DMS114 treated with DMSO at 0.1 percent for 48 hours (cell line): ENCODE results near the gene OVOL1.
A peak's percentile ranks its signal among the peaks of the same experiment; 100 is the strongest.
"Not testable (repeated sequence)": the region's sequence is repeated elsewhere in the genome, so short reads cannot be mapped to it uniquely, and the experiment has no call there.

ENCODE experiments used
- DNase-seq: peaks from one replicate; lab custom pipeline; 2025; ENCODE audit not compliant: unreplicated experiment; lab: John Stamatoyannopoulos, UW

OVOL1 gene

DNA sequence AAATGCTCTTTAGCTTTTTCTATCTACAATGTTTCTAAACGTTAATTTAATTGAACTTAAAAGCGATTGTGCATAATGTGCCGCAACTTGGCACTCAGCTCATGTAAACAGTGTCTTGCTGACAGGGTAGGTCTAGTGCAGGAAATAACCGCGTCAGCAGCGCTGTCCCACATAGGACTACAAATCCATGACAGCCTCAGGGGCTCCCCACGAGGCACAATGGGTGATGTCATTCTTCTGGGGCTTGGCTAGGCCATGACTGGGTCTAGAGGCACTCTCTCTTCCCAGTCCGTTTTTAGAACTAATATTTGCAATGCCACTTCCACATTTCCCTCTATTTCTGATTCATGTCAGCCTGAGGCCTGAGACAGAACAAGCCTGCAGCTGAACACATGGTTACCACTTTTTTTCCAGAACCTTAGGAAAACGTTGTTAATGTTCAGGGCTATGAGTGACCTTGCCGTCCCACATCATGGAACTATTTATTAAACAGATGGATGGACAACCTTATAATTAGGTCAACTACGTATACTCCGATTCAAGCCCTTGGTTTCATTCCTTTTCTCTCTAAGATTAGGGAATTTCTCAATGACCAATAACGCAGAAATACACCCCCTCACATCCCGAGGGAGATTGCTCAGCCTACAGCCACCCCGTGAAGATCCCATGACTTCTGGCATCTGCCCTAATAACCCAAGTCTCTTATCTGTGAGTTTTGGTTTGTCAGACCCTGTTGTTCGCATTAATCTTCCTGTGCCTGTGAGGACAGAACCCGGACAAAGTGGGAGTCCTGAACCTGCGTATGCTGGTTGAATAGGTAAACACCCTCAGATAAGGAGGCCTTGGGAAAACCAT, 27.5 kb downstream of the OVOL1 start:
- no peak for DNase-seq

DNA sequence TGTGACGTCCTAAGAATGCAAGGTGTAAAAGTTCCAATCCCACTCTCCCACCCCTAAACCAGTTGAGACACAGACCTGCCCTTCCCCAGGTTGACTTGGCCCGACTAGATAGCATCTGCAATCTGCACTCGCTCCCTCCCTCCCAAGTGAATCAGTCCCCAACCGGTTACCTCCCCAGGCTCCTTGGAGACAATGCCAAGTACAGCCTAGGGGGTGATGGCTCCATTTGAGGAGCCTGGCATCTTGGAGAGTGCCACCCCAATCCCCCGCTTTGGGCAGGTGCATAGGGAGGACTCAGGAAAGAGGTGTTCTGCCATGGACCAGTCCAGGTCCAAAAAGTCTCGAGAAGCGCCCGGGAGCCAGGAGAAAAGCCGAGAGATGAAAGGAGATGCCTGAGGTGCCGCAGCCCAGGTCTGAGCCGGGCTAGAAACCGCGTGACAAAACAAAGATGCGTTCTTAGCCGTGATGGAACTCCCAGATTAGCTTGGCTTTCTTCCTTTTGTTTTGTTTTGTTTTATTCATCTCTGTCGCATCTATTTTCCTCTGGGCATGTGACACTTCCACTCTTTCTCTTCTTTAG, 28.2 kb downstream of the OVOL1 start:
- no peak for DNase-seq

DNA sequence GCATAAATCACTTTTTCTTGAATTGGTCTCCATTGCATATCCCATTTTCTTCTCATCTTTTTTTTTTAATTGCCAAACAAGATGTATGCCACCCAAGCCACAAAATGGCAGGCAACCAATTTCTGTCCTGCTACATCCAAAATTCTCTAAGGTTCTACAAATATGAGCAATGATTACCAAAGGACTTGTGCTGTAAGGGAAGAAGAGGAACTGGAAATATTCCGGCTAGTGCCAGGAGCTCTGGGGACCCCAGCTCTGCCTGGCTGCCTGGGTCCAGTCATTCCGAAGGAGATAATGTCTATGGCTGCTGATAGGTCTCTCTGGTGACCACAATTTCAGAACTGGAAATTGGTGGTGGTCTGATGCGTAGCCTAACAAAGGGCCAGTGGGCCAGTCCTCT, 29.8 kb downstream of the OVOL1 start:
- DNase-seq = no peak

DNA sequence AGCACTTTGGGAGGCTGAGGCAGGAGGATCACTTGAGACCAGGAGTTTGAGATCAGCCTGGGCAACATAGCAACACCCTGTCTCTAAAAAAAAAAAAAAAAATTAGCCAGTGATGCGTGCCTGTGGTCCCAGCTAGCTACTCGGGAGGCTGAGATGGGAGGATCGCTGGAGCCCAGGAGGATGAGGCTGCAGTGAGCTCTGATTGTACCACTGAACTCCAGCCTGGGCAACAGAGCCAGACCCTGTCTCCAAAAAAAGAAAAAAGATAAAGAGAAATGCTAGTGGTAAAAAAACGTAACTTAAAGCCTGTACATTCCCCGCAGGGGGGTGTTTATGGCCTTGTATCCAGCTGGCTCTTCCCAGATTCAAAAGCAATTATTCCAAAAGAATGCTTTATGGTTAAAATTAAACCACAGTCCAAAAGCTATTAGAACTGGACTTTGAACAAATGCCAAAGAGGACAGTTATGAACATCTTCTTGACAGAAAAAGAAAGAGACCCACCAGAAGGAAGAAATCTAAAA, 30.5 kb downstream of the OVOL1 start:
- no peak for DNase-seq

DNA sequence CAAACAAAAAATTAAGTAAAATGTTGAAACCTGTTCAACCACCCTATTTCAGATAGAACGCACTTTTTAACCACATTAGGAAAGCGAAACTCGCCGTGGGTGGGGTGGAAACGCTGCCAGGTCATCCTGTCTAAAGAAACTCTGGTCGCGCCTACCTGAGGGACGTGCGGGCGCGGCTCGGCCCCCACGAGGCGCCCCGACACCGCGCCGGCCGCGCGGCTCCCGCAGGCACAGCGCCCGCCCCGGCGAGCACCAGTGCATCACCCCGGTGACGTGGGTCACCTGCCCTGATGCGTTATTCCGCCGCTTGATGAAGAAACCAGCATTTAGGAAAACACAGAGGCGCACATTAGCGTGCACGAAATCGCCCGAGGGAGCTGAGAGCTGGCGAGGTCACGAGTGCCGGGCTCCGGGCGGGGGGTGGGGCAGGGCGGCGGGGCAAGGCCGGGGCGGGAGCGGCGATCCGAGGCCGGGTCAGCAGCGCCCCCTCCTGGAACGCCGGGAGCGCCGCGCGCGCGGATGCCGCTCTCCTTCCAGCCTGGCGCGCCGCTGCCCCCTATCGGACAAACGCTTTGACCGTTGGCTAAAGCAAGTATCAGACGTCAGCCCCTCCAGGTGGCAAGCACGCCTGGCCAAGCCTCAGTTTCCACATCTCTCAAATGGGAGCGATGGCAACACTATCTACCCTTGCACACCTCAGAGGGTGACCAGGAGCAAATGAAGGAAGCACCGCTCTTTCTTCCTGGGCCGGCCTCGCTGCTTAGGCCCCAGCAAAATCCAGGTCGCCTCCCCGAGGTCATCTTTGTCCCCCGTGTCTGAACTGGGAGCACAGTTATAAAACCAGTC, 31.2 kb downstream of the OVOL1 start:
- peak; percentile 76 for DNase-seq

DNA sequence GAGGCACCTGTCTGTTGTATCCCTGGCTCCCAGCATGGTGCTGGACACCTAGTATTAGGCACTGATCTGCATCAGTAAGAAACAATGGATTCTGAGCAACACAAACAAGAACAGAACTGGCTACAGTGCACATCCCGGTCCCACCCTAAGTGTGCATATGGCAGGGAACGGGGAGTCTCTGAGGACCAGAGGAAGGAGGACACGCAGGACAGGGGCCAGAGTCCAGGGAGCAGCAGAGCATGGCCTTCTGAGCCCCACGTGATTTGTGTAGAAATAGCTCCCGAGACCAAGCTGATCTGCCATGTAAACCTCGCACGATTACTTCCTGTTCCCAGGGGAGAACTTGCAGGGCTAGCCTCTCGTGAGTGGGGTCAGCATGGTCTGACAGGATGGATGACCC, 34.2 kb downstream of the OVOL1 start:
- no peak for DNase-seq

DNA sequence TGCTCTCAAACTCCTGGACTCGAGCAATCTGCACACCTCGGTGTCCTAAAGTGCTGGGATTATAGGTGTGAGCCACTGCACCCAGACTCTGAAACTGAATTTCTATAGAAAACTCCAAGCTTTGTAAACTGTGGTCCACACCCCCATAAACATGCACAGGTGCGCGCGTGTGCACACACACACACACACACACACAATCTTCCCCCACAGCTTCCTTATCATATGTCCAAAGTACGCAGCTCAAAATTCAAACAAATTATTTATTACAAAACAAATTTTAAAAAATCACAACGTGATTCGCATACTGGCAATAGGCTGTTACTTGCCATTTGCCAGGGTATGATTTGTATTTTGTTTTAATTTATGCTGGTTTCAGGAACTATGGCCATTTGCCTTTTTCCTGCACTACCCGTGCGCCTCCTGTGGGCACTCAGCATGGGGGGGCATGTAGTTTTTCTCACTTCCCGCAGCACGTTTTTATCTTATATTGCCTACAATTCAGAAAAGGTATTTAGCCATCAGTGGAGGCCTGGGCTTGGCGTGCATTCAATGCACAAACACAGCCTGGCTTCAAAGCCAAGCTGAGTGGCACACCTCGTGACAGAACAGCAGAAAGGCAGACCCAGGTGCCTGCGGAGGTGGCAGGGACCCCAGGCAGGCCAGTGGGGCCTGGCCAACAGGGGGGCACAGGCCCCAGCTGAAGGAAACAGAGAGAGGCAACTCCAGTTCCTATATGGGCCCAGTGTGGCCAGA, 36.1 kb downstream of the OVOL1 start:
- no peak for DNase-seq

DNA sequence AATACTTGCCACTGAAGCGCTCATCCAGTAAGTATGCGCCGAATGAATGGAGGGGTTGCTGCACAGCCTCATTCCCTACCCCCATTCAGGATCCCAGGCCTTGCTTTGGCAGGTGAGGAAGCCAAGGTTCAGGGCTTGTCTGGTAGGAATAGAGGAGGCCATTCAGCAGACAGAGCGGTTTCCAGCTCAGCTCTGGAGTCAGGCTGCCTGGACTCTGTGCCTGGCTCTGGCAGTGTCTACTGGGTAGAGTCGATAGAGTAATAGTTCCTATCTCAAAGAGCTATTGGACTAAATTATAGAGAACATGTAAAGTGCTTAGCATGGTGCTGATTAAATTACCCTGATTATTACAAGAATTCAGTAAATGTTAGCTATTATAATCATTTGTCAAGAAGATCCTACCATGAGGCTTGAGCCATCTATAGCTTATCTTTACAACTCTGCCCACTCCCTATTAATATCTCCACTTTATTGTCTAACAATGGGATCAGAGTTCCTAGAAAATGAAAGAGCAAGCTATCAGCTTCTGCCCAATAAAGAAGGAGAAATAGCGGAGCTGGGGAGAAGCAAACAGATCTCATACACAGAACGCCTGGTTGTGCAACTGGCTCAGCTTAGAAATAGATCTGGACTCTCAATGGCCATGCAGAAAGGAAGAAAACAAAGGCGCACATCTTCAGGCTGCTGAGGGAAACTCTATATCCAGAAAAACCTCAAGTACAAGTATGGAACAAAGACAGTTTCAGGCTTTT, 40.3 kb downstream of the OVOL1 start:
- no peak for DNase-seq

DNA sequence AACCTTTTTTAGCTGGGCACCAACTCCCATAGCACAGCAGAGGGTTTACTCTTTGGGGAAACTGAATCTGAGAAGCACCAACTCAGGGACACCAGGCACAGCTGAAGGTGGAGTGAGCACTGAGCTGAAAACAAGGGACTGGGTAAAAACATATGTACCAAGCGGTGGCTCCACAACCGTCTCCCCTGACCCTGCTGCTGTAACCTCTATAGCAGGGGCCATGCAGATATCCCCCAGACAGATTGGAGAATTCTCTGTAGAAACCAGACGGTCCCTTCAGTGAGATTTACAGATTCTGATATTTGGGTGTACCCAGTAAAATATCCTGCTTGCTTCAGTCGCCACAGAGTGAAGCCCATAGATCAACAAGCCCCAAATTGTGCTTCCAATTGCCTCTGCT, 42.6 kb downstream of the OVOL1 start:
- no peak for DNase-seq

DNA sequence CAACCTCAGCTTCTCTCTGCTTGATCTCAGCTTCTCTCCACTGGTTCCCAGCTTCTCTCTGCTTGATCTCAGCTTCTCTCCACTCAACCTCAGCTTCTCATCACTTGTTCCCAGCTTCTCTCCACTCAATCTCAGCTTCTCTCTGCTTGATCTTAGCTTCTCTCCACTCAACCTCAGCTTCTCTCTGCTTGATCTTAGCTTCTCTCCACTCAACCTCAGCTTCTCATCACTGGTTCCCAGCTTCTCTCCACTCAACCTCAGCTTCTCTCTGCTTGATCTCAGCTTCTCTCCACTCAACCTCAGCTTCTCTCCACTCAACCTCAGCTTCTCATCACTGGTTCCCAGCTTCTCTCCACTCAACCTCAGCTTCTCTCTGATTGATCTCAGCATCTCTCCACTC, 45.4 kb downstream of the OVOL1 start:
- DNase-seq = not testable (repeated sequence)

DNA sequence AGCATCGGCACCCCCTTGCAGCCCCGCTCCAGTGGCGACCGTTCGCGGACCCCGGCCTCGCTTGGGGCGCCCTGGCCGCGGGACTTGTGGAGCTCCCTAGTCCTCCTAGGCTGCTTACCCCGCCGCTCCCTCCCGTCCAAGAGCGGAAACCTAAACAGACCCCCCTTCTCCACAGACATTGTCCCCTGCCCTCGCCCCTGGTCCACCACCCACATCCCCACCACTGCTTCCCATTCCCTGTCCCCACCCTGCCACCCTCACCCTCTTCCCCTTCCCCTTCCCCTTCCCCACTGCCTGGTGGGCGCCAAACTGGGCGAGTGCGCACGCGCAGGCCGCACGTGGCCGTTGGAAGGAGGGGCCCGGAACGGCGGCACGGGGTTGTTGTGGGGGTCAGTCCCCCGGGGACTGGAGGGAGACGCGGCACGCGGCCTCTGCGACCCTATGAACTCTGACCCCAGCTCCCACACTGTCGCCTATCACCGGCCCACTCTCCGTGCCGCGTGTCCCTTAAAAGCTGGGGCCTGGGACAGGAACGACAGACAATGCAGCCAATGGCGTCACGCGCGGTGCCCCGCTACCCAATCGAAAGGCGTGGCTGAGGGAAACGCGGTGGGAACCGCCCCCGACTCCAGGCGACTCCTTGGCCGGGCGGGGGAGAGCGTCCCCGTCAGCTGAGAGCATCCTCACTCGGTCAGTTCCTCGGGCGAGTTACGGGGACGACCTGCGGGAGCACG, 46.6 kb downstream of the OVOL1 start, which contains the start of gene SNX32:
TSS of gene SNX32 (plus strand) at position 667 of the 734 bp plus-strand sequence. CDS start 103 bp downstream, outside the sequence.
- peak; percentile 90 for DNase-seq

DNA sequence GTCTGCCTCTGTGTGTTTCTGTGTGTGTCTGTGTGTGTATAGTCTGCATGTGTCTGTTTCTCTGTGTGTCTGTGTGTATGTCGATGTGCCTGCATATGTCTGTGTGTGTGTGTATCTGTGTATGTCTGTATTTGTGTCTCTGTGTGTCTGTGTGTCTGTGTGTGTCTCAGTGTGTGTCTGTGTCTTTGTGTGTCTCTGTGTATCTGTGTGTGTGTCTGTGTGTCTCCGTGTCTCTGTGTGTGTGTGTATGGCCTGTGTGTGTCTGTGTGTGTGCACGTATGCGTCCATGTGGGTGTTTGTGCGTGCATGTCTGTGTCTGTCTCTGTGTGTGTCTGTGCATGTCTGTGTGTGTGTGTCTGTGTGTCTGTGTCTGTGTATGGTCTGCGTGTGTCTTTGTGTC, 47.3 kb downstream of the OVOL1 start:
- DNase-seq = no peak

DNA sequence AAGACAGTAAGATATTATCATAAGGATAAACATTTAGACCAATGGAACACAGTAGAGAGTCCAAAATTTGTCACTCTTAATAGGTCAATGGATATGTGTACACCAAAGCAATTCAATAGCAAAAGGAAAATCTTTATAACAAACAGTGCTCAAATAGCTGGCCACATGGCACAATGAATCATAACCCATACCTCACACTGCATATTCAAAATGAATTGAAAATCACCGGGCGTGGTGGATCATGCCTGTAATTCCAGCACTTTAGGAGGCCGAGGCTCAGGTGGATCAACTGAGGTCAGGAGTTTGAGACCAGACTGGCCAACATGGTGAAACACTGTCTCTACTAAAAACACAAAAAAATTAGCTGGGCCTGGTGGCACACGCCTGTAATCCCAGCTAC, 55.3 kb downstream of the OVOL1 start:
- DNase-seq = no peak

DNA sequence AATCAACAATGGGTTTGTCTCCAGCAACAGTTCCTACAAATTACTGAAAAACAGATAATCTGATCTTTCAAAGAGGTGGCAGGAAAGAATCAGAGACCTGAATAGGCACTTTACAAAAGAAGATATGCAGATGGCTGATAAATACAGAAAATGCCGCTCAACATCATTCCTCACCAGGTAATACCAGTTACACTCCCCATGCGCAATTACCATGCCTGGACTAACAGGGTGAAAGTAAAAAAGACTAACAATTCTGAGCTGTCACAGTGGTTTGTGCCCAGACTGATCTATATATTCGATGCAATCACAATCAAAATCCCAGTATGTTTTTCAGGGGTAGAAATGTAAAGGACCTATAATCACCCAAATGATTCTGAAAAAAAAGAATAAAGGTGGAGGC, 56.9 kb downstream of the OVOL1 start:
- no peak for DNase-seq

DNA sequence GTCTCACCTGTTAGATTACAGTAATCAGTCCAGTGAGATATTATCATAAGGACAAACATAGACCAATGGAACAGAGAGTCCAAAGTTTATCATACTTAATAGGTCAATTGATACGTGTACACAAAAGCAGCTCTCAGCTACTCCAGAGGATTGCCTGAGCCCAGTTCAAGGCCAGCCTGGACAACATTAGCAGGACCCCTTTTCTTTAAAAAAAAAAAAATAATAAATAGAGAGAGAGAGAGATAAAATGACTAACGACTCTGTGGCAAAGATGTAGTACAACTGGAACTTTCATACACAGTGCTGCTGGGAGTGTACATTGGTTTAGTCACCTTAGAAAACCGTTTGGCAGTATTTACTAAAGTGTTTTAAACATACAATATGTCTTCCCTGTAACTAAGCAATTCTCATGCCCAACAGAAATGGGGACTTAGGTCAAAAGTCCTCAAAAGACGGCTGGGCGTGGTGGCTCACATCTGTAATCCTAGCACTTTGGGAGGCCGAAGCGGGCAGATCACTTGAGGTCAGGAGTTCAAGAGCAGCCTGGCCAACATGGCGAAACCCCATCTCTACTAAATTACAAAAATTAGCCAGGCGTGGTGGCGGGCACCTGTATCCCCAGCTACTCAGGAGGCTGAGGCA, 57.5 kb downstream of the OVOL1 start:
- no peak for DNase-seq
